GM12864 (cell line): ENCODE results near the gene PLEKHS1.

Source experiments
- DNase-seq: peaks from one replicate; pipeline ENCODE4 v3.0.0-alpha.2; 2011; ENCODE audit warnings: low read depth
- H3K4me3 ChIP-seq: 2 replicates; pipeline ENCODE4 v1.5.1; 2011; ENCODE audit warnings: mild to moderate bottlenecking, low read depth, low read length, control low read depth
- TF ChIP-seq, protein P1 (sequence below): IDR thresholded peaks from 2 replicates; pipeline ENCODE4 v1.5.1; 2011; ENCODE audit warnings: low read depth, mild to moderate bottlenecking, moderate library complexity, low read length, control low read depth, inconsistent platforms; ENCODE audit errors: missing control alignments

The PLEKHS1 gene

DNA sequence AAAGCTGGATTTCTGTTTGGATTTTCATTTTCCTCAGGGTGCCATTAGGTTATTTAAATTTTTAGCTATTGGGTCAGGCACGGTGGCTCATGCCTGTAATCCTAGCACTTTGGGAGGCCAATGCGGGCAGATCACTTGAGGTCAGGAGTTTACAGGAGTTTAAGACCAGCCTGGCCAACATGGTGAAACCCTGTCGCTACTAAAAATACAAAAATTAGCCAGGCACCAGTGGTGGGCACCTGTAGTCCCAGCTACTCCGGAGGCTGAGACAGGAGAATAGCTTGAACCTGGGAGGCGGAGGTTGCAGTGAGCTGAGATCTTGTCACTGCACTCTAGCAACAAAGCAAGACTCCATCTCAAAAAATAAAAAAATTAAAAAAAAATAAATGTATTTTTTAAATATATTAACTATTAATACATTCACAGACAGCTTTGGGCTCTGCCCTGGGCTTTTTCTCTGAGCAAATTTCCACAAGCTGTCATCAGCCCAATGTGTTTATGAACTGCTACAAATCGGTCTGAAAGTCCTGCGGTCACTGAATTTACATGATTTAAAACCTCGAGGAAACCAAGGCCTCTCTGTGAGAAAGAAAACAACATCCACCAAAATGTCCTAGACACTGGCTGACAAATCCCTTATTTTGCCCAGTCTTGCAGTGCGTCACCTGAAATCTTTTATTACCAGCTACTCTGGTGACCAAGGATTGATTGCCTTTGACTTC lies 19.2 kb upstream of the PLEKHS1 start:
- TF ChIP-seq, protein P1, sequence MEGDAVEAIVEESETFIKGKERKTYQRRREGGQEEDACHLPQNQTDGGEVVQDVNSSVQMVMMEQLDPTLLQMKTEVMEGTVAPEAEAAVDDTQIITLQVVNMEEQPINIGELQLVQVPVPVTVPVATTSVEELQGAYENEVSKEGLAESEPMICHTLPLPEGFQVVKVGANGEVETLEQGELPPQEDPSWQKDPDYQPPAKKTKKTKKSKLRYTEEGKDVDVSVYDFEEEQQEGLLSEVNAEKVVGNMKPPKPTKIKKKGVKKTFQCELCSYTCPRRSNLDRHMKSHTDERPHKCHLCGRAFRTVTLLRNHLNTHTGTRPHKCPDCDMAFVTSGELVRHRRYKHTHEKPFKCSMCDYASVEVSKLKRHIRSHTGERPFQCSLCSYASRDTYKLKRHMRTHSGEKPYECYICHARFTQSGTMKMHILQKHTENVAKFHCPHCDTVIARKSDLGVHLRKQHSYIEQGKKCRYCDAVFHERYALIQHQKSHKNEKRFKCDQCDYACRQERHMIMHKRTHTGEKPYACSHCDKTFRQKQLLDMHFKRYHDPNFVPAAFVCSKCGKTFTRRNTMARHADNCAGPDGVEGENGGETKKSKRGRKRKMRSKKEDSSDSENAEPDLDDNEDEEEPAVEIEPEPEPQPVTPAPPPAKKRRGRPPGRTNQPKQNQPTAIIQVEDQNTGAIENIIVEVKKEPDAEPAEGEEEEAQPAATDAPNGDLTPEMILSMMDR, result no peak
- no peak overlapping the region for H3K4me3 ChIP-seq
- DNase-seq, result no peak

DNA sequence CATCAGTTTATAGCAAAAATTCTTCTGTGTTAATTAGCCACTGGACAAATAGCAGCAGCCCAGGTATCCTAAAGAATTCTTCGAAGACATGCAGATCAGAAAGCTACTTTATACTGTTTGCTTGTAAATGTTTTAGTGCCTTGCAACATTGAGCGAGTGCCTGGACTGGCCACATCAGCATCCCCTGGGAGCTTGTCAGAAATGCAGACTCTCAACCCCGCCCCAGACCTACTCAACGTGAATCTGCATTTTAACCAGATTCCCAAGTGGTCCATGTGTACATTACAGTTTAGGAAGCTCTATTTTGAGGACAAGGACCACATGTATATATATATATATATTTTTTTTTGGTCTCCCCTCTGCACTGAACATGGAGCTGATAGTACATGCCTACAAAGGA lies 18.5 kb upstream of the PLEKHS1 start:
- TF ChIP-seq, protein P1, result no peak
- H3K4me3 ChIP-seq, result no peak overlapping the region
- no peak for DNase-seq

DNA sequence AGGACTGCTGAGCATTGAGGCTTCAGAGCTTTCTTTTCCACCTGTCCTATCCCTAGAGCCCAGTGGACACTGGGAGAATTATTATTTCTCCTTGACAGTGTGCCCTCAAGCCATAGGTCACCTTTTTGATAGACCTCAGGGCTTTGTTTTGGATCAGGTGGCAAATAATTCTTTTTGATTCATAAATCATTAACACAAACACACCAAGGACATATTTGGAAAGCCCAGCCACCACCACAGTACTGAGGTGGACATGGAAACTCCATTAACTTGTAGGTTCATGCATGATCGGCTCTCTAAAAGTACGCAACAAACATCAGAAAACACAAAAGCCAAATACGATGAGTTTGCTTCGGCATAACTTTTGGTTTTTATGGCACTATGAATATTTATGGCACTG lies 17.8 kb upstream of the PLEKHS1 start:
- no peak overlapping the region for H3K4me3 ChIP-seq
- no peak for DNase-seq
- TF ChIP-seq, protein P1, result no peak

DNA sequence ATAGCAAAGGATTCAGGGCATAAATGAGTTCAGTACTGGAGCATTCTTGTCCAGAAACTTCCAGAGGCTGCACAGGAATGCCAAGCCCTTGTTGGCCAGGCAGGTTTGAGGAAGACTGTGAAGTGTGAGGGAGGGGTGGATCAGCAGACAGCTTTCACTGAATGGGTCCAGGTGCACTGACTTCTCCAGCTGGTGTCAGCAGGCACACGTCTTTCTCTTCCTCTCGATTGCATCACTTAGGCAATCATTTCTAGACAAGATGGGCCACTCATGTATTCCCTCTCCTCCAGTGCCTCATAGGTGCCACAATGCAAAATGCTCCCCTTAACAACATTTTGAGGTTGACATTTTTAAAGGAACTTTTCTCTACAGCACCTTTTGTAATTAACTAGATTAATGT lies 15.6 kb upstream of the PLEKHS1 start:
- TF ChIP-seq, protein P1, result no peak
- no peak overlapping the region for H3K4me3 ChIP-seq
- DNase-seq, result no peak

DNA sequence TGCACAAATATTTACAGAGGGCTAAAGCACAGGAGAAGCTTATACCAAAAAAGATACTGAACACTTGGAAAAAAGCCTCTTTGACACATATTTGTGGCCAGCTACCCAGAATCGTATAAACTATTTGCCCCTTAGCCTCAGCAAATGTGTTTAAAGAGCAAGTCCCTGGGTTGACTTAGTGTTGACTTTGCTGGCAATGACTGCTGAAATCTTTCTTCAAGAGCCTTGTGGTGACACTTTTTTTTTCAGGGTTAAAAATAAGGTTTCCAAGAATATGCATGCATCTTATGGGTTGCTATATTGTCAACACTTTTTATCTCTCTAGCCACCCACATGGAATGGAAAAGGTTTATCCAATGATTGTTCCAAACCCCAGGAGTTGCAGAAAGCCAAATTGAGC lies 14.9 kb upstream of the PLEKHS1 start:
- H3K4me3 ChIP-seq, result no peak overlapping the region
- TF ChIP-seq, protein P1, result no peak
- DNase-seq, result no peak

DNA sequence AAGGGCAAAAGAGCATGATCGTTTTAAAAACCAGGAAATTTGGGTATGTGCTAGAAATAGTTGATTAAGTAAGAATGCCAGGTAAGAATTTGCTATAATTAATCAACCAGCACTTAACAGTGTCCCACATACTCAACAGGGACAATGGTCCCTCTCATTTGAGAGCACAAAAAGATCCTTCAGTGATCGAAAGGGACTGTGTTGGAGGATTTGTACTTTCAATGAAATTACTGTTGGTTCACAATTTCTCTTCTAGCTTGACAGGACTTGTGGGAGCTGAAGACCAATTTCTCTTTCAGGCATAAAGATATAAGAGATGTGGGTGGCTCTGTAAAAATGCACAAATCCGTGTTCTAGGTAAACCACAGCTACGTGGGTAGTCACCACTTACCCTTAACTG lies 12.5 kb upstream of the PLEKHS1 start:
- H3K4me3 ChIP-seq, result no peak overlapping the region
- TF ChIP-seq, protein P1, result no peak
- no peak for DNase-seq

DNA sequence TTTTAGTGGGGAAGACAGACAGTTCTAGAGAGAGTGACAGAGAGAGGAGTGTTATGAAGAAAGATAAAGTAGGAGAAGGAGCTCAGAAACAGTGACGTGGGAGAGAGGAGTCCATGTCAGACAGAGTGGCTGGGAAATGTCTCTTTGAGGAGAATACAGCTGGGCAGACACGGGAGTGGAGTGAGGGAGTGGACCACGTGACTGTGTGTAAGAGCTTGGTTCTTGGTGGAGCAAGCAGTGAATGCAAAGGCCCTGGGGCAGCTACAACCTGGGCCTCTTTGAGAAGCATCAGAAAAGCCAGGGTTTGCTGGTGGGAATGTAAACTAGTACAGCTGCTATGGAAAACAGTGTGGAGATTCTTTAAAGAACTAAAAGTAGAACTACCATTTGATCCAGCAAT lies 11.9 kb upstream of the PLEKHS1 start:
- TF ChIP-seq, protein P1, result no peak
- no peak overlapping the region for H3K4me3 ChIP-seq
- no peak for DNase-seq
